Umbilical cord (tissue), 1 donor: ENCODE measurements around the gene CCS. TPM values are rescaled to one million over a fixed set of nuclear protein-coding genes. Genes with fewer than 3 reads are reported as not detected.

Source experiments
- total RNA-seq: library from RNA; depleted of rRNA; stranded (reverse); fragments of >200 nt; gene quantifications from one replicate; pipeline ENCODE4 v1.2.3, GENCODE V29; 2014; ENCODE audit warnings: low replicate concordance; ENCODE audit not compliant: insufficient read depth

Gene CCS
- total RNA-seq, 1 donor from 2014 or later: 18.8 TPM

Other genes with a start within 250 kb of the CCS start
- gene BRMS1, start 248.1 kb upstream of the CCS start, total RNA-seq: 21.9 TPM
- gene B4GAT1, start 245.6 kb upstream of the CCS start, total RNA-seq: 41.9 TPM
- gene SLC29A2, start 221.4 kb upstream of the CCS start, total RNA-seq: 1.4 TPM
- gene NPAS4, start 172.2 kb upstream of the CCS start, total RNA-seq: 2.4 TPM
- 58.0 TPM for gene MRPL11, start 154.3 kb upstream of the CCS start, total RNA-seq
- gene PELI3, start 126.3 kb upstream of the CCS start, total RNA-seq: 12.5 TPM
- gene DPP3, start 112.8 kb upstream of the CCS start, total RNA-seq: 24.6 TPM
- gene BBS1, start 82.5 kb upstream of the CCS start, total RNA-seq: 18.1 TPM
- gene ZDHHC24, start 47.1 kb upstream of the CCS start, total RNA-seq: 5.8 TPM
- gene ACTN3, start 46.3 kb upstream of the CCS start, total RNA-seq: not detected
- 43.1 TPM for gene CTSF, start 24.6 kb upstream of the CCS start, total RNA-seq
- gene CCDC87, start 122 bp upstream of the CCS start, total RNA-seq: 0.24 TPM
- 90.5 TPM for gene RBM14, start 23.4 kb downstream of the CCS start, total RNA-seq
- gene RBM4, start 45.5 kb downstream of the CCS start, total RNA-seq: 64.3 TPM
- 44.1 TPM for gene RBM4B, start 84.7 kb downstream of the CCS start, total RNA-seq
- 46.5 TPM for gene SPTBN2, start 136.0 kb downstream of the CCS start, total RNA-seq